HG03354 (cell line): ENCODE measurements around the gene ADGRL3.

Experiments
- ATAC-seq: cut with Tn5 transposase; IDR thresholded peaks from one replicate; pipeline ENCODE4 v1.9.1; 2021; ENCODE audit warnings: mild to moderate bottlenecking; ENCODE audit not compliant: unreplicated experiment, poor library complexity, severe bottlenecking

Gene ADGRL3

DNA sequence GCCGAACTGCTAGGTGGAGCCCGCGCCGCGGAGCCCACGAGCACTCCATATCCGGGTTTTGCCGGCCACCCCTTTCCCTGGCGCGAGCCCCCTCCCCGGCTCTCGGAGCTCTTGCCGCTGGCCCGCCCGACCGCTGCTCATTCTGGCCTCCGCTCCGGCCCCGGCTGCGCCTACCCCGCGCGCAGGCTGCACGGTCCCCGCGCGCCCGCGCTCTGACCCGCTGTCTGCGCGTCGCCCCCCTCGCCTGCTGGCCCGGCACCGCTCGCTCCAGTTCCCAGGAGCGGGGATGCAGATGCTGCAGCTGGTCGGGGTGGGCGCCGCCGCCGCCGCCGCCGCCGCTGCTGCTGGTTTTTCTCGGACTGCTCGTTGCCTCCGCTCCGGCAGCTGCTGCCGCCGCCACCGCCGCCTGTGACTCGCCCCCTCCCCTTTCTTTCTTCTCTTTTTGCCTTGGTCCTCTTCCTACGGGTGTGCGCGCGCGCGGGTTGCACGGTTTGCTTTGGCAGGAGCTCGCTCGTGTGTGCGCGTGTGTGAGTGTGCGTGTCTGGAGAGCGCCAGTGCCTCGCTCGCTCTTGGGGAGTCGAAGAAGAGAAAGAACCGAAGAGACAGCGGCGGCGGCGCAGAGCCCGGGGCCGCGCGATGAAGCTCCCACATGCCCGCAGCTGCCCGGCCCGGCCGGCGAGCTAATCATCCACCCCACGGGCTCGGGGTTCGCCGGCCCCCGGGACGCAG, at the start of gene ADGRL3:
TSS of gene ADGRL3 (plus strand) at position 140 of the 729 bp plus-strand sequence.
- ATAC-seq, result no peak

DNA sequence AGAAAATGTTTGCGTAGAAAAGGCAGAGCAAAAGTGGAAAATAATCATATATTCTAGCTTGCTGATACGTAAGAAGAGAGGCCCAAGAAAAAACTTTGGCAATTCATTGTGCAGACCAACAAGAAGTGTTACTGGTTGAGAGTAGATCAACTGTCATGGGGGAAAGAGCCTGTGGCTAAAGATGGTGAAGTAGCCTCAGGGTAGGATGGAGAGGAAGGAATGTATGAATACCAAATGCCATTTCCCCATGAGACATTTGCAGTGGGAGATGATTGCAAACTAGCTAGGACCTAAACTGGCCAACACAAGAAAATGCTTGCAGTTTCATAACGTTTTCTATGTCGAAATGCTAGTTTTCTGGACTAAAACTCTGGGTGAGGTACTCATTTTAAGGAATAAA, 47.7 kb upstream of the ADGRL3 start:
- no peak for ATAC-seq

DNA sequence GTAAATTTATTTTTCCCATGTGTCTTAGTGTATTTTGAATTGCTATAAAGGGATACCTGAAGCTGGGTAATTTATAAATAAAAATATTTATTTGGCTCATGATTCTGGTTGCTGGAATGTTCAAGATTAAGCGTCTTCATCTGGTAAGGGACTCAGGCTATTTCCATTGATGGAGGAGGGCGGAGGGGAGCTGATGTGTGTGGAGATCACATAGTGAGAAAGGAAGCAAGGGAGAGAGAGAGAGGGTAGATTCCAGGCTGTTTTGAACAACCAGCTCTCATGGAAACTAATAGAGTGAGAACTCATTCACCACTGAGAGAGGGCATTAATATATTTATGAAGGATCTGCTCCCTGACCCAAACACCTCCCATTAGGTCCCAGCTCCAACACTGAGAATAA, 39.6 kb upstream of the ADGRL3 start:
- no peak for ATAC-seq

DNA sequence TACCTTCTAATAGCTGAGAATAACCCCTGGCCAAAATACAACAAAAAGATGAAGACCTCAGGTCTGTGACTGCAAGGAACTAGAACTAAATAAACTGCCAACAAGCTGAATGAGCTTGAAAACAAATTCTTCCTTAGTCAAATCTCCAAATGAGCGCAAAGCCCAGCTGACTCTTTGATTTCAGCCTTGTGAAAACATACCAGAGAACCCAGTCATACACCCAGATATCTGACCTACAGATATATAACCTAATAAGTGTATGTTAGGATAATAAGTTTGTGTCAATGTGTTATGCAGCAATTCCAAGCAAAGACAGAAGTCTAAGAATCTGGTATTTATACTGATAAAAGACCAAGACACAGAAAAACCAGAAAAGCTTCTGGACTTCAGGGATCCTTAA, 38.0 kb upstream of the ADGRL3 start:
- no peak for ATAC-seq

- ATAC-seq, result no peak
These were observed 26.3 kb upstream of the ADGRL3 start for GRCh38 chr4:61173799-61174198.

GRCh38 chr4:61175495-61175894, 24.6 kb upstream of the ADGRL3 start:
- ATAC-seq, result no peak

- no peak for ATAC-seq
These were observed 22.8 kb upstream of the ADGRL3 start for GRCh38 chr4:61177367-61177766.

DNA sequence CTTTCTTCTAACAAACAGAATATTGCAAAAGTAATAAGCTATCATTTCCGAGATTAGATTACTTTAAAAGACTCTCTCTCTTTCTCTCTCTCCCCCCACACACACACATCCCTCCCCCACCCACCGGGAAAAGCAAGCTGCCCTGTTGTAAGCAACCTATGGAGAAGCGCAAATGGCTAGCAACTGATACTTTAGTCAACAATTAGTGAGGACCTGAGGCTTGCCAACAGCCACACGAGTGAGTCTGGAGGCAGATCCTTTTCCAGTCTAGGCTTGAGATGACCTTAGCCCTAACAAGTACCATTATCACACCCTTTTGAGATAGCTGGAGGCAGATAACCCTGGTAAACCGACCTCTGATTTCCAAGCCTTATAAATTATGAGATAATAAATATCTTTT, 19.7 kb upstream of the ADGRL3 start:
- ATAC-seq, result no peak

DNA sequence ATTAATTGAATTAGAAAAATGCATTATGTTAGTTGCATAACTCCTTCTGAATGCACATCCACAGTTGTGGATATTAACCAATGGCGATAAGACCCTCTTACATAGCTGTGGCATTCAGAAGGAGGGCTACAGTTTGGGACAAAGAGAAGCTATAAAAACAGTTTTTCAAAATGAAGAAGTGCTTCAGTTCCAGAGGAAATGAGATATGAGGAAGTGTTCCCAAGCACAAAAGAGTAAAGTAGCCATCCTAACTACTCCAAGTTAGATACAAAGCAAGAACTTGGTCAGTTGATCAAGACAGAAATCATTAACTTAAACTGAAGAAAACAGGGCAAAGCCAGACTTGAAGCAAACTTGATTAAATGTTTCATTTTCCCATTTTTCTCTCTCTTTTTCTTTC, 17.2 kb upstream of the ADGRL3 start:
- ATAC-seq, result no peak

DNA sequence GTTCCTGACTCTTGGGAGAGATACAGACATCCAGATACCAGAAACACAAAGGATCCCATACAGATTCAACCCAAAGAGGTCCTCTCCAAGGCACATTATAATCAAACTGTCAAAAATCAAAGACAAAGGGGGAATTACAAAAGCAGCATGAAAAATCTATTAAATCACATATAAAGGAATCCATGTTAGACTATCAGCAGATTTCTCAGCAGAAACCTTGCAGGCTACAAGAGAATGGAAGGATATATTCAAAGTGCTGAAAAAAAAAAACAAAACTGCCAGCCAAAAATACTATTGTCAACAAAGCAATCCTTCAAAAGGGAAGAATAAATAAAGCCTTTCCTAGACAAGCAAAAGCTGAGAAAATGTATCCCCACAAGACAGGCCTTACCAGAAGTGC, 14.8 kb upstream of the ADGRL3 start:
- ATAC-seq, result no peak

DNA sequence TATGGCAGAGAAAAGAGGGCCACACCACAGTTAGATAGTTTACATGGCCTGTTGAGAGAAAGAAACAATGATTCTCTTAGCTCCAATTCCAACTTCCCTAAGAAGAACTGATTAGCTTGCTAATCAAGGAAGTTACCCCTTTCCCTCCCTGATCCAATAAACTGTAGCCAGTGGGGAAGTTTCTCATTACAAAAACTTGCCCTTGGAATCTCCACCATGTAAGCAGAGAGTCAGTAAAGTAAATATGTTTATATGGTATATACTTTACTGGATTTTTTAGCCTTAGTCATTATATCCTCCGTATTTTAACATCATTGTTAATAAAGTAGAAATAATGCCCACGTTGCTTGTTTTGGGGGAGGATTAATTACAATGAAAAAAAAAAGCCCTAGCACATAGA, 7.7 kb upstream of the ADGRL3 start:
- no peak for ATAC-seq

- no peak for ATAC-seq
These were observed 6.3 kb upstream of the ADGRL3 start for GRCh38 chr4:61193863-61194262.

- no peak for ATAC-seq
These were observed 5.6 kb upstream of the ADGRL3 start for GRCh38 chr4:61194571-61194970.

GRCh38 chr4:61195101-61195500, 5.0 kb upstream of the ADGRL3 start:
- ATAC-seq, result no peak

DNA sequence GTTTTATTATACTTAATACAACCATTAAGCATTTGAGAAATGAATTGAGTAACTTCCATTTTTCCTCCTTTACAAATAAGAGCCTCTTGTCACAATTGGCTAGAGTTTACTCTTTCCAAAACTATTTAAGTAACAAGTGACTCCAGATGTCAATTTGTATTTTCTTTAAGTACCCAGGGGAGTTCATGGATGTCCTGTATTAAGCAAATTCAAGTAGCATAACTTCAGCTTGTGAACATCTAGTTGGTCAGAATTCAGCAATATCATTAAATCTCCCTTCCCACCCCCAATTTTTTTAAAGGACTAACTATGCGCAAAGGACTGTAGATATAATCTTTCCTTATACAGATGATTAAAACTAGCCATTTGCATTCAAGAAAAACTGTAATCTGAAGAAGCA, 1.4 kb upstream of the ADGRL3 start:
- ATAC-seq, result no peak

- no peak for ATAC-seq
These were observed 296 bp upstream of the ADGRL3 start for GRCh38 chr4:61199873-61200186.

GRCh38 chr4:61200916-61201526, 895 bp downstream of the ADGRL3 start:
- ATAC-seq, result no peak

GRCh38 chr4:61201561-61201960, 1.4 kb downstream of the ADGRL3 start:
- ATAC-seq, result no peak

DNA sequence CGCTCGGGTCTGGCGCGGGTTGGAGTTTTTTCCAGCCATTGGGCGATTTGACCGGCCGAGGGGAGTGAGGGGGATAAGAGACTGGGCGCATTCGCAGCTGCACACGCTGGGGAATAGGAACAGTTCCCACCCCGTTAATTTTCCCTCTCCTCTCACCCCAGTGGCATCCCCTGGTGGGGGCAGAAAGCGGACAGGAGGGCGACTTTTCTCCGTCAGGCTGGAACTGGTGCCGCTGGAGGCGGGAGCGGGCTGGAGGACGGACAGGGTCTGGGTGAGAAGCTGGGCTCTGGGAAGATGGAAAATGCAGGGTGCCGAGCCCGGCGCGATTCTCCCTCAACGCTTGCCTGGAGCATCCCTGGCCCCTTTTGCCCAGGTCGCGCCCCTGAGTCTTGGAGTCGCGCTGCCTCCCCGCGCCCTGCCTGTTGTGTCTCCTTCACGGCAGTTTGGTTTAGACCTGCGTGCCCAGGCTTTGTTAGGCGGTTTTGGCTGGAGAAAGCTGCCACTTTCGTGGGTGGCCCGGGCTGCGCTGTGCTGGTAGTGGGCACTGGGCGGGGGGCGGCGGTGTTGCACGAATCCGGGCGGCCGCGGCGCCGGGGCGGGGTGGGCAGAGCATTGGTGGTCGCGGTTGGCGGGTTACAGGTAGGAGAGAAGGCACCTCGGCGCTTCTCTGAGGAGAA, 2.0 kb downstream of the ADGRL3 start:
- no peak for ATAC-seq

GRCh38 chr4:61202638-61203435, 2.7 kb downstream of the ADGRL3 start:
- no peak for ATAC-seq

DNA sequence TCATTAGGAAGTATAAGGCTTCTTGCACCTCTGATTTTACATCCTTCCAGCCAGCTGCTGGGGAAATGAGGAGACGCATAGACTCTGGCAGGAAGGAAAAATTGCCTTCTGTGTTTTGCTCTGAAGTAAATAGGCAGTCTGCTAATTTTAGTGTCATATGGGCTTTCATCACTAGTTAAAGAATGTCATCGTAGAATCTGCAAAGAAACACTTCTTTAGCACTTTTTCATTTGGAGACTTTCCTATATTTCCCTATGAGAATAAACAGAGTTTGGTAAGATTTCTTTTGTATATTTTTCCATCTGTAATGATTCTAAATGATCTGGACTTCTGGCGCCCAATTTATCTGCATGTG, 3.3 kb downstream of the ADGRL3 start:
- ATAC-seq, result no peak
